Fibroblast of the aortic adventitia (primary cell): ENCODE results near the gene HEBP1. TPM values are rescaled to one million over a fixed set of nuclear protein-coding genes. Genes with fewer than 3 reads are reported as not detected.
A peak's percentile ranks its signal among the peaks of the same experiment; 100 is the strongest.

ENCODE experiments used
- DNase-seq: peaks from one replicate; pipeline ENCODE4 v3.0.0-alpha.2; 2010; ENCODE audit warnings: low read depth
- H3K4me3 ChIP-seq: 2 replicates; pipeline ENCODE4 v1.5.1; 2011; ENCODE audit warnings: low read depth, mild to moderate bottlenecking, control low read depth, low read length, moderate library complexity
- CTCF ChIP-seq: IDR thresholded peaks from 2 replicates; pipeline ENCODE4 v1.5.1; 2011; ENCODE audit warnings: mild to moderate bottlenecking, low read length, control low read depth, inconsistent platforms; ENCODE audit not compliant: insufficient read depth
- total RNA-seq: library from RNA; depleted of rRNA; stranded (reverse); fragments of >200 nt; gene quantifications from 2 replicates; pipeline ENCODE4 v1.2.3, GENCODE V29; 2012; ENCODE audit warnings: low replicate concordance

Gene HEBP1
- total RNA-seq, 1 donor: 14.4 TPM

- no peak for DNase-seq
- no peak overlapping the region for H3K4me3 ChIP-seq
- TF ChIP-seq CTCF: no peak
Measured at GRCh38 chr12:12954878-12955625, 45.0 kb downstream of the HEBP1 start.

GRCh38 chr12:12954356-12954755 is 45.7 kb downstream of the HEBP1 start:
- H3K4me3 ChIP-seq: no peak overlapping the region
- no peak for DNase-seq
- no peak for TF ChIP-seq CTCF

- TF ChIP-seq CTCF: no peak
- DNase-seq: no peak
- H3K4me3 ChIP-seq: no peak within 1 kb of the TSS
Measured at GRCh38 chr12:12952036-12952435, 48.0 kb downstream of the HEBP1 start, which contains the start of gene GPRC5D. GPRC5D (minus strand) TSS chr12:12952170; CDS start chr12:12950384, 1,786 bp downstream.

- no peak overlapping the region for H3K4me3 ChIP-seq
- no peak for DNase-seq
- no peak for TF ChIP-seq CTCF
Measured at GRCh38 chr12:12951504-12951903, 48.6 kb downstream of the HEBP1 start.

- peak; percentile 15 for DNase-seq
- H3K4me3 ChIP-seq: no peak overlapping the region
- no peak for TF ChIP-seq CTCF
Measured at GRCh38 chr12:12947902-12948301, 52.2 kb downstream of the HEBP1 start.

- no peak for DNase-seq
- H3K4me3 ChIP-seq: no peak overlapping the region
- TF ChIP-seq CTCF: no peak
Measured at GRCh38 chr12:12946686-12947355, 53.2 kb downstream of the HEBP1 start.
